Measurements from ENCODE around the gene PSMA6. TPM values are rescaled to one million over a fixed set of nuclear protein-coding genes. Genes with fewer than 3 reads are reported as not detected.
"Not testable (repeated sequence)": the region's sequence is repeated elsewhere in the genome, so short reads cannot be mapped to it uniquely, and the experiment has no call there.

PSMA6 gene
- total RNA-seq, 2 experiments from 2014 or later: 382 to 390 TPM

GRCh38 chr14:35303149-35303935 is 11.2 kb downstream of the PSMA6 start:
- CTCF ChIA-PET: interaction anchor here (1.3 to 1.7 kb wide), 2 partner anchors 17 to 31 kb away, joined by 3 to 4 read pairs; no protein-coding TSS in a partner anchor
- POLR2A ChIA-PET: interaction anchor here (1.2 kb wide), 1 partner anchor 100 kb away, joined by 4 read pairs; no protein-coding TSS in a partner anchor

GRCh38 chr14:35304812-35305462 is 12.8 kb downstream of the PSMA6 start:
- CTCF ChIA-PET: interaction anchor here (0.7 kb wide), 1 partner anchor 29 kb away, joined by 3 read pairs; no protein-coding TSS in a partner anchor
- POLR2A ChIA-PET: interaction anchor here (0.6 to 0.7 kb wide), 3 partner anchors 8 to 100 kb away, joined by 3 to 6 read pairs (median 4); partner anchors contain the start of gene NFKBIA

- CTCF ChIA-PET: interaction anchor here (0.7 kb wide), 1 partner anchor 30 kb away, joined by 3 read pairs; no protein-coding TSS in a partner anchor
- POLR2A ChIA-PET: interaction anchor here (0.7 kb wide), 1 partner anchor 99 kb away, joined by 3 read pairs; the partner anchor contains the start of gene NFKBIA
Observed at GRCh38 chr14:35305633-35306032, 13.5 kb downstream of the PSMA6 start.

- POLR2A ChIA-PET: no interaction called here
- CTCF ChIA-PET: no interaction called here
Observed at GRCh38 chr14:35306114-35306513, 13.9 kb downstream of the PSMA6 start.

- CTCF ChIA-PET: no interaction called here
- POLR2A ChIA-PET: no interaction called here
Observed at GRCh38 chr14:35317820-35318219, 25.6 kb downstream of the PSMA6 start.

GRCh38 chr14:35319509-35319908 is 27.3 kb downstream of the PSMA6 start:
- POLR2A ChIA-PET: interaction anchor here (0.6 to 1.2 kb wide), 2 partner anchors 84 to 200 kb away, joined by 4 to 9 read pairs; no protein-coding TSS in a partner anchor

GRCh38 chr14:35320472-35320871 is 28.3 kb downstream of the PSMA6 start:
- ChIA-PET POLR2A (no interaction called here), CTCF (interaction anchor here (0.6 kb wide), 1 partner anchor 89 kb away, joined by 3 read pairs; no protein-coding TSS in a partner anchor)

More at GRCh38 chr14:35319509-35319908, 27.3 kb downstream of the PSMA6 start:
- CTCF ChIA-PET: interaction anchor here (1.1 kb wide), 1 partner anchor 83 kb away, joined by 3 read pairs; no protein-coding TSS in a partner anchor

GRCh38 chr14:35326375-35326774 is 34.2 kb downstream of the PSMA6 start:
- ChIA-PET CTCF (interaction anchor here (0.6 to 1.0 kb wide), 2 partner anchors 30 to 97 kb away, joined by 3 to 5 read pairs; no protein-coding TSS in a partner anchor), POLR2A (no interaction called here)

- ChIA-PET CTCF (interaction anchor here (1.3 kb wide), 1 partner anchor 17 kb away, joined by 3 read pairs; no protein-coding TSS in a partner anchor), POLR2A (interaction anchor here (0.6 to 4.5 kb wide), 2 partner anchors 71 to 242 kb away, joined by 4 to 66 read pairs; partner anchors contain the start of gene NFKBIA)
Observed at GRCh38 chr14:35331605-35332516, 39.7 kb downstream of the PSMA6 start.

GRCh38 chr14:35332517-35333263 is 40.5 kb downstream of the PSMA6 start:
- ChIA-PET CTCF (interaction anchor here (1.2 to 2.1 kb wide), 5 partner anchors 18 to 71 kb away, joined by 3 to 13 read pairs (median 3); partner anchors contain the start of gene NFKBIA), POLR2A (interaction anchor here (0.5 to 4.5 kb wide), 10 partner anchors 18 to 489 kb away, joined by 3 to 66 read pairs (median 6); partner anchors contain the start of genes NFKBIA and PSMA6)

GRCh38 chr14:35333264-35333730 is 41.1 kb downstream of the PSMA6 start:
- ChIA-PET POLR2A (interaction anchor here (0.5 to 4.5 kb wide), 11 partner anchors 18 to 490 kb away, joined by 3 to 66 read pairs (median 5); partner anchors contain the start of genes NFKBIA and PSMA6), CTCF (interaction anchor here (1.0 to 2.1 kb wide), 5 partner anchors 23 to 83 kb away, joined by 3 to 13 read pairs (median 4); partner anchors contain the start of gene NFKBIA)

GRCh38 chr14:35333797-35334743 is 41.9 kb downstream of the PSMA6 start:
- POLR2A ChIA-PET: interaction anchor here (0.7 to 4.5 kb wide), 10 partner anchors 19 to 303 kb away, joined by 3 to 66 read pairs (median 5); partner anchors contain the start of genes NFKBIA and PSMA6

GRCh38 chr14:35335388-35336092 is 43.4 kb downstream of the PSMA6 start:
- CTCF ChIA-PET: interaction anchor here (1.4 kb wide), 1 partner anchor 21 kb away, joined by 5 read pairs; no protein-coding TSS in a partner anchor
- POLR2A ChIA-PET: interaction anchor here (4.5 kb wide), 1 partner anchor 68 kb away, joined by 66 read pairs; the partner anchor contains the start of gene NFKBIA

More at GRCh38 chr14:35333797-35334743, 41.9 kb downstream of the PSMA6 start:
- CTCF ChIA-PET: interaction anchor here (0.7 to 2.1 kb wide), 7 partner anchors 22 to 82 kb away, joined by 3 to 13 read pairs (median 3); partner anchors contain the start of gene NFKBIA

GRCh38 chr14:35336171-35336493 is 44.0 kb downstream of the PSMA6 start:
- CTCF ChIA-PET: interaction anchor here (1.4 kb wide), 1 partner anchor 21 kb away, joined by 5 read pairs; no protein-coding TSS in a partner anchor
- POLR2A ChIA-PET: not testable (repeated sequence)

- CTCF ChIA-PET: interaction anchor here (1.4 kb wide), 1 partner anchor 22 kb away, joined by 5 read pairs; no protein-coding TSS in a partner anchor
Observed at GRCh38 chr14:35336494-35337268, 44.5 kb downstream of the PSMA6 start.

More at GRCh38 chr14:35336494-35337268, 44.5 kb downstream of the PSMA6 start:
- POLR2A ChIA-PET: interaction anchor here (0.6 kb wide), 1 partner anchor 80 kb away, joined by 4 read pairs; no protein-coding TSS in a partner anchor
